ENCODE measurements around the gene DAZAP1.
"Not testable (repeated sequence)": the region's sequence is repeated elsewhere in the genome, so short reads cannot be mapped to it uniquely, and the experiment has no call there.

DAZAP1 gene

DNA sequence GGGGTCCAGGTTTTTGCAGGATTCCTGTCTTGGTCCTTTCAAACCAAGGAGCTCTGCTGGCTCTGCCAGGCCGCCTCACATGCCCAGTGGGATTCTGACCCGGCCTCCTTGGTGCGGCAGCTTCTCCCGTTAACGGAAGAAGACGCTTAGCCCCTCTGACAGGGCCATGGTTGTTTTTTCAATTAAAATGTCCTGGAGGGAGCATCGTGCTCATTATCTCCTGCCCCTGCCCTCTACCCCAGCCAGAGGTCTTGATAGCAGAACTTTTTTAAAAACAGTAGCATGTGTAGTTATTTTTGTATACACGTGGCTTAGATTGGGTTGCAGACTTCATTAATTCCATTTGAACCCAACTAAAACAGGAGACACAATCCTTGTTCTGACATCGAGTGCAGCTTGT is 19.4 kb downstream of the DAZAP1 start:
- DNase-seq = no peak

DNA sequence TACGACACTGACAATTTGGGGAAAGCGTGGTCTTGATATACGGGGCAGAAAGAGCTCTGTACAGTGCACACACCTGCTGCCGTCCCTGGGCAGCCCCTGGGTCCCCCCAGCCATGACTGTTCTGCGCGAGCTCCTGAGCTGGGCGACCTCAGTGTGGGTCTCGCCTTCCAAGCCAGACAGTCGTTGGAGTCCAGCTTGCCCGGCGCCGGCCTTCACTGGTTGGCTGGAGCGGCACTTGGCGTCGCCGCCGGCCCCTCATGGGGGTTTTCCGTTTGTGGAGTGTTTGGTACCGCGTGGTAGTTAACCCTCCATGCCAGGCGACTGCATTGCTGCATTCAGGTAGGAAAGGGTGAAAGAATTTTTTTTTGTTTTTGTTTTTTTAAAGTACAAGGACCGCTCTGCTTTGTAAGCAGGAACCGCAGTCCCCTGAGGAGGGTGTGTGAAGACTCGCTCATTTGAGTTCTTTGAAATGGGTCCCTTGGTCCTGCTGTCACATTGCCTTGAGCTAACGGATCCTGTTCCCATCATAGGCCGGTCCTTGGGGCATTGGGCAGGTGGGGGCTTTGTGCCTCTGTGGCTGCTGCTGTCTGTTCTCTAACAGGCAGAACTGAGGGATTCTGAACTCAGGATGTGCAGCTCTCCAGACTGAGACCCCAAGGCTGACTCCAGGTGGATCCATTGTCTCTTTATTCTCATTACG is 20.0 kb downstream of the DAZAP1 start:
- no peak for DNase-seq

DNA sequence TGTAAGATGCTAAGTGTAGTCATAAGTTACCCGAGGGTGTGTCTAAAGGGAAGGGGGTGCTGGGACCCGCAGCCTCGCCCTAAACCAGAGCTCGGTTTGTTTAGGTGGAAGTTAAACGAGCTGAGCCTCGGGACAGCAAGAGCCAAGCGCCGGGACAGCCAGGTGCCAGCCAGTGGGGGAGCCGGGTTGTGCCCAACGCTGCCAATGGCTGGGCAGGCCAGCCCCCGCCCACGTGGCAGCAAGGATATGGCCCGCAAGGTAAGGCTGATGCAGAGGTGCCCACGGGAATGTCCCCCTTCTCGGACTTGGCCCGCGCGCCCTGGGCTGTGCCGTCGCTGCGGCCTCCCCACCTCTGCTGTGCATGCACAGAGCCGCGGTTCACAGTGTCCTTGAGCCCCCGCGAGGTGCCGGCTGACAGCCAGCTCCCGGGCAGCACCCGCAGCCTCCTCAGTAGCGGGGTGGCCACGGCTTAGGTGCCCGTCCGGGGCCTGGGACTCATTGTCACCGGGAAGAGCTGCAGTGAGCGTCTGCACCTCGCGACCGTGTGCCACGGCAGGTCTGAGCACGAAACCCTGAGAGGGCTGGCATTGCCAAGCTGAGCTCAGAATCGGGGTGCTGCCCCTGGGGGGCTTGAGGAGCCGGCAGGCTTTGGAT is 21.5 kb downstream of the DAZAP1 start:
- DNase-seq = no peak

DNA sequence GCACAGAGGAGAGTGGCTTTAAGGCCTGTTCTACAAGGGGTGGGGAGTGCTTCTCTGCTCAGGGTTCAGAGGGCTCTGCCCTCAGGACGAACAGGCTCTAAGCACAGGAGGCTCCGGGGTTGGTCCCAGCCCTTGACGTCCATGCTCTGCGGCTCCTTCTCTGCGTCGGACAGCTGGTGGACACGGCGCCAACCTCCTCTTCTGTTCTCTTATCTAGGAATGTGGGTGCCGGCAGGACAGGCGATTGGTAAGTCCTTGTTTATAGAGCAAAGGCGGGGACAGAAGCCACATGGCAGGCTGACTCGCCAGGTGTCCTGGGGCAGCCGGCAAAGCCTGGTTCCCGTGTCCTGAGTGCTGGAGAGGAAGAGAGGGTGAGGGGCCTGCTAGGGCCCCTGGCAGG is 22.4 kb downstream of the DAZAP1 start:
- DNase-seq = no peak

GRCh38 chr19:1430246-1430645 is 22.9 kb downstream of the DAZAP1 start:
- no peak for DNase-seq

DNA sequence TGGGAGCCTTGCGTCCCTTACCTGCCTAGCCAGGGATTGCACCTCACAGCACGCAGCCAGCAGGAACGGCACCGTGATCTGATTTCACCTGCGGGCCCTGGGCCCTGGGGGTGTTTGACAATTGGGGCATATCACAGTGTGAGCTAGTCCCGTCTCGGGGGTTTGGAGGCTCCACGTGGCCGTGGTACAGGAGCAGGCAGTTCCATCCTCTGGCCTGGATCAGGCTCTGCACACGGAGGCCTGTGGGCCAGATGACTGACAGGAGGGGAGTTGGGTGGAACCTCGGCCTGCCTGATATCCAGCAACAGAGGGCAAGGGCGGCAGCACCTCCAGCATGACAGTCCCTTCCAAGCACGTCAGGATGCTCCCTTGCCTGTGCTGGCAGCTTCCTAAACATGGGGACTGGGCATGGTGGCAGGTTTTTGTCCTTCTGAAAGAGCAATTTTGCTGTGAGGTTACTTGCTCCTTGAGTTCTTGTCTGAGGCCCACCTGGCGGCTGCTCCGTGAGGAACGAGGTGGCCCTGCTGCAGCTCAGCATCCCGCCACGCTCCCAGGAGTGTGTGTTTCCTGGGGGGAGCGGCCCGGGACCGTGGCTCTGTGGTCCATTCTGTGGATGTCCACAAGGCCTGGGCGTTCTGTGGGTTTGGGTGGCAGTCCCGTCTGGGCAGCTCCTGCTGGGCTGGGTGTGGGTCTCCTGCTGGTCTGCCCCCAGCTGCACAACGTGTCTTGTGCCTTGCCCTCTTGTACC is 24.5 kb downstream of the DAZAP1 start:
- DNase-seq = no peak

DNA sequence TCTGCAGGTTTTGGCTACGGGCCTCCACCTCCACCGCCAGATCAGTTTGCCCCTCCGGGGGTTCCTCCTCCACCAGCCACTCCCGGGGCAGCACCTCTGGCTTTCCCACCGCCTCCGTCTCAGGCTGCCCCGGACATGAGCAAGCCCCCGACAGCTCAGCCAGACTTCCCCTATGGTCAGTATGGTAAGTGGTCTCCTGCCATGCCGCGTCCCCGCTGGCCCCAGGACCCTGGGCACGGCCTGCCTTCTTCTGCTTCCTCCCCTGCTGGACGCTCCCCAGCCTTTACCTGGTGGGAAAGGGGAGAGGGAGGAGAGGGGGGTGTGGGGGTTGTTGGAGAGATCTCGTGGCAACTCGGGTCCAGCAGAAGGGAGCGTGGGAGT is 25.1 kb downstream of the DAZAP1 start:
- DNase-seq = no peak

- no peak for DNase-seq
These were observed 26.0 kb downstream of the DAZAP1 start for GRCh38 chr19:1433119-1434039.

GRCh38 chr19:1434040-1434366 is 26.6 kb downstream of the DAZAP1 start:
- DNase-seq = no peak

GRCh38 chr19:1434577-1435060 is 27.2 kb downstream of the DAZAP1 start:
- no peak for DNase-seq

GRCh38 chr19:1435378-1435989 is 28.1 kb downstream of the DAZAP1 start:
- DNase-seq = no peak

DNA sequence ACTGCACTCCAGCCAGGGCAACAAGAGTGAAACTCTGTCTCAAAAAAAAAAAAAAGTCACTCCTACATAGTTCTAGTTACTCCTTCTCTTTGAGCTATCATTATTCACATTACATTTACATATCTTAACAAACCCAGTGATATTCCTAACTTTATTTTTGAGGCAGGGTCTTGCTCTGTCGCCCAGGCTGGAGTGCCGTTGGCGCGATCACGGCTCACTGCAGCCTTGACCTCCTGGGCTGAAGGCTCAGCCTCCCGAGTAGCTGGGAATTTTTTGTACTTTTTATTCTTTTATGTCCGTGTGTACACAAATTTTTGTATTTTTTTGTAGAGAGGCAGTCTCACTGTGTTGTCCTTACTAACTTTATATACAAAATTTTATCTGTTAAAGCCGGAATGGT is 30.2 kb downstream of the DAZAP1 start:
- DNase-seq = no peak

GRCh38 chr19:1438035-1438932 is 30.9 kb downstream of the DAZAP1 start, which contains the start of gene RPS15:
Gene RPS15, plus strand, starts transcription at chr19:1438396. Its CDS starts 30 bp downstream, at chr19:1438426.
- peak; percentile 97 for DNase-seq

- DNase-seq = no peak
These were observed 31.6 kb downstream of the DAZAP1 start for GRCh38 chr19:1438933-1439354.

GRCh38 chr19:1439525-1440417 is 32.4 kb downstream of the DAZAP1 start:
- not testable (repeated sequence) for DNase-seq

DNA sequence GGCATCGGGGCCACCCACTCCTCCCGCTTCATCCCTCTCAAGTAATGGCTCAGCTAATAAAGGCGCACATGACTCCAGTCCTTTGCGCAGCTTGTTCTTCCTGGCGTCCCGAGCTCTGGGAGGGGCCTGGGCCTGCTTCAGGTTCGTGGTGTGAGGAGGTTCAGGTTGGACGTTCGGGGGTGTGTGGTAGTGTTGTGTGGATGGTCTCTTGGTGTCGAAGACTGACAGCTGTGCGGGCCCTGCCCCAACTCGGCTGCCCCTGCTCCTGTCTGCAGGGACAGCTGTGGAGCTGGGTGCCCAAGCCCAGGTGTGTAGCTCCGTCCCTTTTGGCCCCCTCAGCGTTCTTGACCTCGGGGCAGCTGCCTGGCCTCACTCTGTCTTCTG is 33.0 kb downstream of the DAZAP1 start:
- no peak for DNase-seq

DNA sequence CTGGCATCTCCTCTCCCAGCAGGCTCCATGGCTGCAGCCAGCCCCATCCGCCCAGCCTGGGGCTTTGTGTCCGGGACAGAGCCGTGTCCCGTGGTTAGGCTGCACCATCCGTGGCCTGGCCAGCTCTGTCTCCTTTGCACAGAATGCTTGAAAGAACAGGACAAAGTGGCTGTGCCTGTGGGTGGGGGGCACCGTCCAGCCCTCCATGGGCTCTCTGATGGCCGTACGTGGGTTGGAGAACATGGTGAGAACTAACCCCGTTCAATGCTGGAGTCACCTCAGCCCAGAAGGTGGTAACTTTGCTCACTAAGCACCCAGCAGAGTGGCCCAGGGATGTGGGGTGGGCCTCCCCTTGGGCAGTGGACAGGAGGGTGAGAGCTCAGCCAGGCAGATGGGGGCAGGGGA is 33.6 kb downstream of the DAZAP1 start:
- DNase-seq = no peak

- DNase-seq = no peak
These were observed 34.5 kb downstream of the DAZAP1 start for GRCh38 chr19:1441677-1442438.

DNA sequence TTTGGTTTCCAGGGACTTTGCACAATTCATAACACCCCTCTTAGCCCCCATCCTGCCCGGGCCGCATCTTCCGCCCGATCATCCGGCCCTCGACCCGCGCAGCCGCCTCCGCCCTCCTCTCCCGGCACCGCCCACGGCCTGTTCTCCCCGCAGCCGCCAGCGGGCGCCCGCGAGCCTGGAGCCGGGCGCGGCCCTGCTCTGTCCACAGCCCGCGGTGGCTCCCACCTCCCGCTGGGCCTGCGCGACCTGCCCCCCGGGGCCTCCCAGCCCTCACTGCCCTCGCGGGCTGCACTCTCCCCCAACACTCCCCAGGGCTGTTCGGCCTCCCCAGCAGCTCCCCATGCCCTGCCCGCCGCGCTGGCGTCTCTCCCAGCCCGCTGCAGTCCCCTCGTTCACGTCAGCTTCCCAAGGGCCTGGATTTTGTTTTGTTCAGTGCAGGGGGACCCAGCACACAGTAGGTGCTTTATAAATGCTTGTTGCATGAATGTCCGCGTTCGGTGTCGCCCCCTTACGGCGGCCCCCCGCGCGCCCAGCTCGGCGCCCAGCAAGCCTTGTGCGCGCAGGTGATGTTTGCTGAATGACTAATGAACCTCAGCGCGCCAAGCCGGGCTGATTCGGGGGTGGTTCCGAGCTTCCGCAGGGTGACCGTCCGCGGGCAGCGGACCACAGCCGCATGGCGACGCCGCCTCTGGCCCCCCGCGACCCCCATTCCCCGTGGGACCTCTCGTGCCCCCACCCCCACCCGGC is 38.0 kb downstream of the DAZAP1 start:
- DNase-seq = peak; percentile 83

Measured in activated CD4-positive, alpha-beta T cell treated with anti-CD3 and anti-CD28 coated beads for 48 hours (primary cell).